B cell (primary cell): ENCODE data around the gene RCAN1. TPM values are rescaled to one million over a fixed set of nuclear protein-coding genes. Genes with fewer than 3 reads are reported as not detected.

Experiments
- ATAC-seq: fragments of 200-7000 bp; cut with Tn5 transposase; one replicate; pipeline ENCODE4 v1.10.0; 2021; ENCODE audit warnings: low read depth, mild to moderate bottlenecking, moderate number of reproducible peaks, moderate library complexity
- CTCF ChIA-PET: fragments of 350-600 bp; sonication (Branson Sonifier 250); formaldehyde crosslinking; loops from one replicate; lab custom pipeline; 2021; ENCODE audit warnings: antibody characterized with exemption, inconsistent platforms; lab: Charles Lee
- POLR2A ChIA-PET: fragments of 350-600 bp; sonication (Branson Sonifier 250); formaldehyde crosslinking; loops from one replicate; lab custom pipeline; 2021; ENCODE audit warnings: antibody characterized with exemption; lab: Charles Lee
- DNase-seq: peaks from one replicate; pipeline ENCODE4 v3.0.0; 2013
- H2AFZ ChIP-seq: 2 replicates; pipeline ENCODE4 v1.6.1; 2012; ENCODE audit warnings: mild to moderate bottlenecking, low read depth, low read length; ENCODE audit not compliant: insufficient read depth, poor library complexity, severe bottlenecking
- H3K27ac ChIP-seq, 2 donors: 1 replicate in 1 of 2; 2 replicates in 1 of 2; pipeline ENCODE4 v1.5.1; 2012 to 2013; ENCODE audit warnings: low read length in 2 of 2, mild to moderate bottlenecking in 2 of 2, moderate library complexity in 1 of 2
- H3K27me3 ChIP-seq, 4 experiments: fragments of 200-600 bp in 1 of 4; sonication (generic) in 1 of 4; replicated peaks in 1 of 4; 1 replicate in 2 of 4; 2 replicates in 2 of 4; pipeline versions ENCODE4 v1.6.1 to v1.7.0; 2013 to 2016; ENCODE audit warnings: low read length in 3 of 4, mild to moderate bottlenecking in 2 of 4, mixed read lengths in 1 of 4, moderate library complexity in 1 of 4; ENCODE audit not compliant: insufficient read depth in 4 of 4, control insufficient read depth in 3 of 4; ENCODE audit errors: control extremely low read depth in 1 of 4
- H3K36me3 ChIP-seq, 2 experiments: replicated peaks in 1 of 2; 1 replicate in 1 of 2; 2 replicates in 1 of 2; pipeline versions ENCODE4 v1.6.1 to v1.7.1; 2013; ENCODE audit warnings: low read length in 1 of 2; ENCODE audit not compliant: insufficient read depth in 2 of 2, control insufficient read depth in 1 of 2; ENCODE audit errors: control extremely low read depth in 1 of 2, extremely low read depth in 1 of 2
- H3K4me1 ChIP-seq, 2 donors: fragments of 200-600 bp in 1 of 2; sonication (generic) in 1 of 2; 1 replicate in 1 of 2; 2 replicates in 1 of 2; pipeline versions ENCODE4 v1.5.1 to v1.6.1; 2013 to 2017; ENCODE audit warnings: low read length in 2 of 2; ENCODE audit not compliant: control insufficient read depth in 2 of 2, insufficient read depth in 2 of 2
- H3K4me2 ChIP-seq: replicated peaks from 2 replicates; pipeline ENCODE3; 2012; ENCODE audit warnings: mild to moderate bottlenecking, low read depth, low read length; ENCODE audit not compliant: poor library complexity, severe bottlenecking
- H3K4me3 ChIP-seq, 5 experiments: fragments of 200-600 bp in 1 of 5; sonication (generic) in 1 of 5; 1 replicate in 3 of 5; 2 replicates in 2 of 5; pipeline versions ENCODE4 v1.5.1 to v1.7.0; 2011 to 2016; ENCODE audit warnings: low read length in 4 of 5, mild to moderate bottlenecking in 4 of 5, low read depth in 2 of 5, control low read depth in 1 of 5, moderate library complexity in 1 of 5; ENCODE audit not compliant: insufficient read depth in 1 of 5; ENCODE audit errors: control extremely low read depth in 1 of 5, extremely low read depth in 1 of 5
- H3K79me2 ChIP-seq: fragments of 200-600 bp; sonication (generic); one replicate; pipeline ENCODE4 v1.6.0; 2016; ENCODE audit warnings: low read length; ENCODE audit not compliant: control insufficient read depth, insufficient read depth
- H3K9ac ChIP-seq: fragments of 200-600 bp; sonication (generic); 2 replicates; pipeline ENCODE4 v1.6.1; 2017; ENCODE audit warnings: mild to moderate bottlenecking, low read length, moderate library complexity
- H3K9me3 ChIP-seq, 3 donors: one replicate each; pipeline versions ENCODE4 v1.6.1 to v1.7.1; 2013; ENCODE audit warnings: low read length in 2 of 3; ENCODE audit not compliant: control insufficient read depth in 2 of 3, insufficient read depth in 1 of 3; ENCODE audit errors: control extremely low read depth in 1 of 3
- H4K20me1 ChIP-seq: 2 replicates; pipeline ENCODE4 v1.6.0; 2012; ENCODE audit warnings: mild to moderate bottlenecking, low read length; ENCODE audit not compliant: insufficient read depth, control insufficient read depth, poor library complexity, severe bottlenecking
- H3K27ac Mint-ChIP-seq: one replicate; pipeline ENCODE4 v1.8.0; 2021; ENCODE audit warnings: mixed read lengths
- H3K27me3 Mint-ChIP-seq: one replicate; pipeline ENCODE4 v1.8.0; 2021; ENCODE audit warnings: mixed read lengths
- H3K4me1 Mint-ChIP-seq: one replicate; pipeline ENCODE4 v1.8.0; 2021; ENCODE audit warnings: mixed read lengths
- H3K4me3 Mint-ChIP-seq: one replicate; pipeline ENCODE4 v1.8.0; 2021; ENCODE audit warnings: mixed read lengths
- H3K9me3 Mint-ChIP-seq: one replicate; pipeline ENCODE4 v1.8.0; 2022; ENCODE audit warnings: mixed read lengths; ENCODE audit not compliant: insufficient read depth
- CTCF ChIP-seq: fragments of 200-600 bp; IDR thresholded peaks from one replicate; pipeline ENCODE4 v1.8.0; 2022; ENCODE audit warnings: antibody characterized with exemption, mild to moderate bottlenecking
- EZH2 ChIP-seq: IDR thresholded peaks from 2 replicates; pipeline ENCODE4 v1.6.1; 2012; ENCODE audit warnings: borderline replicate concordance, low read depth, mild to moderate bottlenecking, moderate library complexity, low read length; ENCODE audit not compliant: insufficient read depth, poor library complexity, severe bottlenecking
- WGBS: methylation state at CpG from one replicate; pipeline ENCODE4 v1.1.5; 2013; ENCODE audit warnings: missing lambda C conversion rate; ENCODE audit not compliant: insufficient coverage; 5-methylcytosine and 5-hydroxymethylcytosine counted together
- intact Hi-C: fragments of 100-400 bp; cut with micrococcal nuclease; formaldehyde crosslinking; loops from one replicate; pipeline ENCODE4 v1.10.0; 2022
- polyA plus RNA-seq: library from polyadenylated mRNA; depleted of rRNA; stranded (reverse); fragments of >200 nt; gene quantifications from 2 replicates; pipeline ENCODE4 v1.2.3, GENCODE V29; 2012
- total RNA-seq, 2 donors: library from RNA; stranded (reverse); fragments of 120-200 nt in 1 of 2; gene quantifications; 1 replicate in 1 of 2; 2 replicates in 1 of 2; pipeline versions ENCODE4 v1.2.3 to v1.2.4, GENCODE V29; 2013 to 2022

RCAN1 gene
- total and polyA plus RNA-seq, 2 donors (not counting 1 experiment from before 2014, with no cell fraction given): 0.97 to 4.4 TPM

GRCh38 chr21:34550182-34550799 lies 64.6 kb downstream of the RCAN1 start:
- ChIA-PET POLR2A (no interaction called here), CTCF (no interaction called here)
- no peak overlapping the region for H2AFZ ChIP-seq
- Mint-ChIP-seq H3K27me3 (no peaks in the 10 kb centered on the region), H3K27ac (no peak overlapping the region), H3K9me3 (peaks cover 2% of the 10 kb centered on the region), H3K4me3 (no peak overlapping the region), H3K4me1 (peaks cover 15% of the 10 kb centered on the region)
- H3K4me1 ChIP-seq: peaks cover 13 to 14% of the 10 kb centered on the region in 2 donors
- intact Hi-C loops: no loop called here
- no peaks in the 10 kb centered on the region for H3K36me3 ChIP-seq
- H3K4me3 ChIP-seq: no peak overlapping the region
- DNase-seq (no peak), ATAC-seq (no peak)
- H3K79me2 ChIP-seq: no peaks in the 10 kb centered on the region
- H3K9ac ChIP-seq: no peak overlapping the region
- H3K4me2 ChIP-seq: no peak overlapping the region
- peaks cover 0 to 3% (median 3%) of the 10 kb centered on the region in 3 donors for H3K9me3 ChIP-seq
- no peaks in the 10 kb centered on the region for H3K27me3 ChIP-seq
- H3K27ac ChIP-seq: no peak overlapping the region
- no peak for TF ChIP-seq CTCF
- no peak for TF ChIP-seq EZH2
- 100% methylated on average over 1 of the region's 2 CpGs for WGBS
- no peaks in the 10 kb centered on the region for H4K20me1 ChIP-seq

DNA sequence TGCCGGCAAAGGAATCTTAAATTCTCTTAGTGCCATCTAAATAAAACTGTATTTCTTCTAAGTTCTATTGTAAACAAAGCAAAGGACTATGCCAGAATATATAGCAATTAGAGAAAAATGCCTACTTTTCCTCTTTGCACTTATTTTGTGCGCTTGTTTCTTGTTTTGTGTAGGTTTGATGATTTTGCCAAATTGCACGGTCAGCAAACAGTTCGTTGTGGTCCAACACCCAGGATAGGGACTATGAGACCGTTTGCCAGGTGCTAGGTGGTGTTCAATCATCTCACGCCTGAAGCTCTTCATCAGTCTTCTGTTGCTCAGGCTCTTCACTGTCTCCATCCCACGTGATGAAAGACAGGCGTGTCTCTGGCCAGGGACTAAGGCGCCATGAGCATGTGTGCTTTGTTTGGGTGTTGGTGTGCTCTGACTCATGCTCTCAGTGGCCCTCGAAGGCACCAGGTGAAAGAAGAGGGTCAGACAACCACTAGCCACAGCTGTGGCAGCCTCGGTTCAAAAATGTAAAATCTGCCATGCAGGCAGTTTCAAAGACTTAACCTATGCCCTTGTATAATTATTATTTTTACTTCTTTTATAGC lies 66.0 kb downstream of the RCAN1 start:
- H3K27ac ChIP-seq: no peak overlapping the region
- no peaks in the 10 kb centered on the region for H3K36me3 ChIP-seq

More for the DNA sequence above, 66.0 kb downstream of the RCAN1 start:
- TF ChIP-seq CTCF (no peak), EZH2 (no peak)
- no peaks in the 10 kb centered on the region for H3K9me3 Mint-ChIP-seq
- DNase-seq (no peak), ATAC-seq (no peak)
- no peak overlapping the region for H3K9ac ChIP-seq
- peaks cover 23 to 27% of the 10 kb centered on the region in 2 donors for H3K4me1 ChIP-seq
- no peaks in the 10 kb centered on the region for H3K79me2 ChIP-seq
- H3K4me1 Mint-ChIP-seq: peaks cover 28% of the 10 kb centered on the region
- no peak overlapping the region for H3K4me2 ChIP-seq
- CTCF ChIA-PET: no interaction called here
- POLR2A ChIA-PET: no interaction called here
- H4K20me1 ChIP-seq: no peaks in the 10 kb centered on the region
- no peaks in the 10 kb centered on the region for H3K27me3 ChIP-seq
- peaks cover 0 to 5% (median 4%) of the 10 kb centered on the region in 3 donors for H3K9me3 ChIP-seq
- intact Hi-C loops: no loop called here
- H3K4me3 Mint-ChIP-seq: no peak overlapping the region
- H2AFZ ChIP-seq: no peak overlapping the region
- no peak overlapping the region for H3K27ac Mint-ChIP-seq
- WGBS: 75% methylated on average over 4 of the region's 11 CpGs
- H3K4me3 ChIP-seq: no peak overlapping the region
- no peaks in the 10 kb centered on the region for H3K27me3 Mint-ChIP-seq
